OCI-LY7 (cell line): ENCODE results near the gene ARHGAP45. TPM values are rescaled to one million over a fixed set of nuclear protein-coding genes. Genes with fewer than 3 reads are reported as not detected.

Experiments
- BruUV-seq: library from RNA; stranded (reverse); fragments of 400-500 nt; replicated peaks from 2 replicates; lab custom pipeline; 2021; lab: Mats Ljungman, UMichigan
- CTCF ChIA-PET: fragments of 300-600 bp; sonication (Branson Sonifier 250); formaldehyde crosslinking; loops from one replicate; lab custom pipeline; 2022; ENCODE audit warnings: antibody characterized with exemption; ENCODE audit not compliant: unreplicated experiment; lab: Charles Lee
- POLR2A ChIA-PET: fragments of 300-600 bp; sonication (Branson Sonifier 250); formaldehyde crosslinking; loops from one replicate; lab custom pipeline; 2022; ENCODE audit warnings: antibody characterized with exemption; lab: Charles Lee
- DNase-seq: peaks from one replicate; pipeline ENCODE4 v3.0.0-alpha.2; 2015; ENCODE audit warnings: low spot score
- H2AFZ ChIP-seq: fragments of 200-600 bp; sonication (generic), shearing (Covaris generic); 2 replicates; pipeline ENCODE4 v1.6.1; 2014; ENCODE audit warnings: mild to moderate bottlenecking, antibody characterized with exemption, low read length, moderate library complexity
- H3K27ac ChIP-seq: fragments of 200-600 bp; sonication (generic); 2 replicates; pipeline ENCODE4 v1.5.1; 2014; ENCODE audit warnings: mixed run types, low read depth, mild to moderate bottlenecking, moderate library complexity, low read length, inconsistent platforms; ENCODE audit not compliant: poor library complexity, severe bottlenecking
- H3K36me3 ChIP-seq: fragments of 200-600 bp; sonication (generic); 2 replicates; pipeline ENCODE4 v1.6.1; 2014; ENCODE audit warnings: mild to moderate bottlenecking, antibody characterized with exemption, low read length, moderate library complexity, mixed read lengths; ENCODE audit not compliant: insufficient read depth
- H3K4me1 ChIP-seq: fragments of 200-600 bp; sonication (generic); 2 replicates; pipeline ENCODE4 v1.5.1; 2014; ENCODE audit warnings: mild to moderate bottlenecking, low read length; ENCODE audit not compliant: insufficient read depth, poor library complexity, severe bottlenecking
- H3K4me2 ChIP-seq: fragments of 200-600 bp; sonication (generic); 2 replicates; pipeline ENCODE4 v1.6.1; 2014; ENCODE audit warnings: mild to moderate bottlenecking, low read length
- H3K4me3 ChIP-seq: fragments of 200-600 bp; sonication (generic); 2 replicates; pipeline ENCODE4 v1.5.1; 2014; ENCODE audit warnings: mild to moderate bottlenecking, low read depth, low read length; ENCODE audit not compliant: poor library complexity, severe bottlenecking
- H3K79me2 ChIP-seq: fragments of 200-600 bp; sonication (generic); 2 replicates; pipeline ENCODE4 v1.6.1; 2016; ENCODE audit warnings: low read depth, mild to moderate bottlenecking, low read length, moderate library complexity, mixed read lengths; ENCODE audit not compliant: insufficient read depth
- H3K9me2 ChIP-seq: fragments of 200-600 bp; sonication (generic); 2 replicates; pipeline ENCODE4 v1.6.1; 2016; ENCODE audit warnings: mild to moderate bottlenecking, low read length, mixed read lengths; ENCODE audit not compliant: insufficient read depth
- H3K9me3 ChIP-seq: fragments of 200-600 bp; sonication (generic); 2 replicates; pipeline ENCODE4 v1.6.1; 2014; ENCODE audit warnings: mild to moderate bottlenecking, mixed run types, low read length, mixed read lengths
- H4K20me1 ChIP-seq: fragments of 200-600 bp; sonication (generic); 2 replicates; pipeline ENCODE4 v1.6.1; 2014; ENCODE audit warnings: mild to moderate bottlenecking, antibody characterized with exemption, low read length, moderate library complexity, mixed read lengths; ENCODE audit not compliant: insufficient read depth
- EZH2phosphoT487 ChIP-seq: fragments of 200-600 bp; sonication (generic); IDR thresholded peaks from 2 replicates; pipeline ENCODE4 v1.6.1; 2018; ENCODE audit warnings: low read depth, borderline replicate concordance, mild to moderate bottlenecking, mixed run types, antibody characterized with exemption, low read length, moderate library complexity, mixed read lengths
- intact Hi-C: fragments of 100-400 bp; cut with micrococcal nuclease; formaldehyde crosslinking; loops from one replicate; pipeline ENCODE4 v1.10.0; 2022; ENCODE audit not compliant: unreplicated experiment
- total RNA-seq, 2 experiments: library from RNA; depleted of rRNA in 1 of 2; stranded (reverse); fragments of >200 nt in 1 of 2; shearing (Covaris generic) in 1 of 2; gene quantifications; 2 replicates each; pipeline ENCODE4 v1.2.3, GENCODE V29; 2014 to 2022
- TF ChIP-seq, protein P1 (sequence below): fragments of 200-600 bp; sonication (generic); conservative IDR thresholded peaks from 2 replicates; pipeline ENCODE4 v1.5.1; 2014; ENCODE audit warnings: mild to moderate bottlenecking, antibody characterized with exemption, low read length, moderate library complexity, mixed read lengths

The ARHGAP45 gene
- total RNA-seq, 2 experiments from 2014 or later, result 135 to 143 TPM

DNA sequence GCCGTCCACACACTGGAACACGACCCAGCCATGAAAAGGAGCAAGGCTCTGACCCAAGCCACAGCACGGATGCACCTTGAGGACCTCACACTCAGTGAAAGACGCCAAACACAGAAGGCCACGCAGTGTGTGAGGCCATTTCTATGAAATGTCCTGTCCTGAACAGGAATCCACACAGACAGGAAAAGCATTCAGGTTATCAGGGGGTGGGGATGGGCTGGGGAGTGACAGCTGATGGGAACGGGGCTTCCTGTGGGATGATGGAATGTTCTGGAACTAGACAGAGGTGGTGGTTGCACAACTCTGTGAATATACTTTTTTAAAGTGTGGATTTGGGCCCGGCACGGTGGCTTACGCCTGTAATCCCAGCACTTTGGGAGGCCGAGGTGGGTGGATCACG, 67.5 kb downstream of the ARHGAP45 start:
- ChIA-PET CTCF (no interaction called here), POLR2A (interaction anchor here (0.7 to 0.9 kb wide), 2 partner anchors 62 to 65 kb away, joined by 3 to 7 read pairs; no protein-coding TSS in a partner anchor)
- no peaks in the 10 kb centered on the region for H3K9me3 ChIP-seq
- H3K27ac ChIP-seq, result no peak overlapping the region
- H3K36me3 ChIP-seq, result peaks cover 1% of the 10 kb centered on the region; the same call in 1 of the 2 replicates
- H3K4me2 ChIP-seq, result no peak overlapping the region
- intact Hi-C loops, result loop anchor here (5.0 kb wide), 1 partner anchor 38 kb away; the partner anchor contains the start of gene SBNO2
- no peak overlapping the region for H3K4me3 ChIP-seq
- H4K20me1 ChIP-seq, result no peaks in the 10 kb centered on the region
- TF ChIP-seq, protein P1, sequence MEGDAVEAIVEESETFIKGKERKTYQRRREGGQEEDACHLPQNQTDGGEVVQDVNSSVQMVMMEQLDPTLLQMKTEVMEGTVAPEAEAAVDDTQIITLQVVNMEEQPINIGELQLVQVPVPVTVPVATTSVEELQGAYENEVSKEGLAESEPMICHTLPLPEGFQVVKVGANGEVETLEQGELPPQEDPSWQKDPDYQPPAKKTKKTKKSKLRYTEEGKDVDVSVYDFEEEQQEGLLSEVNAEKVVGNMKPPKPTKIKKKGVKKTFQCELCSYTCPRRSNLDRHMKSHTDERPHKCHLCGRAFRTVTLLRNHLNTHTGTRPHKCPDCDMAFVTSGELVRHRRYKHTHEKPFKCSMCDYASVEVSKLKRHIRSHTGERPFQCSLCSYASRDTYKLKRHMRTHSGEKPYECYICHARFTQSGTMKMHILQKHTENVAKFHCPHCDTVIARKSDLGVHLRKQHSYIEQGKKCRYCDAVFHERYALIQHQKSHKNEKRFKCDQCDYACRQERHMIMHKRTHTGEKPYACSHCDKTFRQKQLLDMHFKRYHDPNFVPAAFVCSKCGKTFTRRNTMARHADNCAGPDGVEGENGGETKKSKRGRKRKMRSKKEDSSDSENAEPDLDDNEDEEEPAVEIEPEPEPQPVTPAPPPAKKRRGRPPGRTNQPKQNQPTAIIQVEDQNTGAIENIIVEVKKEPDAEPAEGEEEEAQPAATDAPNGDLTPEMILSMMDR, result no peak
- no peak for TF ChIP-seq EZH2phosphoT487
- BruUV-seq, result no TSS peak
- no peak overlapping the region for H2AFZ ChIP-seq
- H3K79me2 ChIP-seq, result no peaks in the 10 kb centered on the region
- peaks cover 34% of the 10 kb centered on the region for H3K4me1 ChIP-seq
- DNase-seq, result no peak
- no peaks in the 10 kb centered on the region for H3K9me2 ChIP-seq

- no peaks in the 10 kb centered on the region for H3K9me2 ChIP-seq
- H4K20me1 ChIP-seq, result no peaks in the 10 kb centered on the region
- no peak overlapping the region for H2AFZ ChIP-seq
- H3K4me3 ChIP-seq, result no peak overlapping the region
- peaks cover 6% of the 10 kb centered on the region; the same call in 1 of the 2 replicates for H3K36me3 ChIP-seq
- intact Hi-C loops, result no loop called here
- POLR2A ChIA-PET, result no interaction called here
- no peaks in the 10 kb centered on the region for H3K79me2 ChIP-seq
- peaks cover 31% of the 10 kb centered on the region for H3K4me1 ChIP-seq
- H3K4me2 ChIP-seq, result no peak overlapping the region
- CTCF ChIA-PET, result interaction anchor here (0.6 kb wide), 1 partner anchor 13 kb away, joined by 6 read pairs; no protein-coding TSS in a partner anchor
- no peak overlapping the region for H3K27ac ChIP-seq
- no peak for DNase-seq
- BruUV-seq, result no TSS peak
- TF ChIP-seq, protein P1, result no peak
- TF ChIP-seq EZH2phosphoT487, result no peak
- H3K9me3 ChIP-seq, result no peaks in the 10 kb centered on the region
Measured at GRCh38 chr19:1135454-1135853, 68.5 kb downstream of the ARHGAP45 start.

- no peaks in the 10 kb centered on the region for H3K9me3 ChIP-seq
- peaks cover 24% of the 10 kb centered on the region for H3K4me1 ChIP-seq
- intact Hi-C loops, result no loop called here
- H3K9me2 ChIP-seq, result no peaks in the 10 kb centered on the region
- peaks cover 6% of the 10 kb centered on the region; the same call in 1 of the 2 replicates for H3K36me3 ChIP-seq
- TF ChIP-seq EZH2phosphoT487, result no peak
- TF ChIP-seq, protein P1, result no peak
- POLR2A ChIA-PET, result no interaction called here
- CTCF ChIA-PET, result interaction anchor here (0.6 kb wide), 1 partner anchor 13 kb away, joined by 6 read pairs; no protein-coding TSS in a partner anchor
- no peaks in the 10 kb centered on the region for H4K20me1 ChIP-seq
- H3K27ac ChIP-seq, result no peak overlapping the region
- H2AFZ ChIP-seq, result no peak overlapping the region
- H3K4me2 ChIP-seq, result no peak overlapping the region; the same call in 1 of the 2 replicates
- DNase-seq, result no peak
- H3K4me3 ChIP-seq, result no peak overlapping the region
- H3K79me2 ChIP-seq, result no peaks in the 10 kb centered on the region
- BruUV-seq, result no TSS peak
Measured at GRCh38 chr19:1136201-1136600, 69.2 kb downstream of the ARHGAP45 start.
